GM18858 (cell line): Measurements from ENCODE around the gene G3BP1.
"Not testable (repeated sequence)": the region's sequence is repeated elsewhere in the genome, so short reads cannot be mapped to it uniquely, and the experiment has no call there.

Experiments
- ATAC-seq: cut with Tn5 transposase; IDR thresholded peaks from one replicate; pipeline ENCODE4 v1.9.1; 2021; ENCODE audit not compliant: unreplicated experiment

Gene G3BP1

GRCh38 chr5:151855701-151856100 lies 83.9 kb downstream of the G3BP1 start:
- no peak for ATAC-seq

DNA sequence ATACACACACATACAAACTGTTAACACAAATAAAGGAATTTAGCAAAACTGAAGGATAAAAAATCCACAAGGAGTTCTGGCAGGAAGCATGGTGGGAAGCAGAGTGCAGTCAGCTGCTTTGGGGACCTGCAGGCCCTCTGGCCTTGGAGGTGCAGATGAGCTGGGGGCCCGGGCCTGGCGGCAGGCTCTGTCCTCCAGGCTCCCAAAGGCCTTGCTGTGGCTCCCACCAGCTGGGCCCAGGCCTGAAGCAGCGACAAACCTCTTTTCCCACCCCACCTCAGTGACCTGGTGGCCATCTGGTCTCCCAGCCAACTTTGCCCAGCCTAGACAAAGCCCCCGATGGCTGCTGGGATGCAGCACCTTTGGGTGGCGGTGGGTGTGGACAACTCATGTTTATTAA lies 85.1 kb downstream of the G3BP1 start:
- no peak for ATAC-seq

DNA sequence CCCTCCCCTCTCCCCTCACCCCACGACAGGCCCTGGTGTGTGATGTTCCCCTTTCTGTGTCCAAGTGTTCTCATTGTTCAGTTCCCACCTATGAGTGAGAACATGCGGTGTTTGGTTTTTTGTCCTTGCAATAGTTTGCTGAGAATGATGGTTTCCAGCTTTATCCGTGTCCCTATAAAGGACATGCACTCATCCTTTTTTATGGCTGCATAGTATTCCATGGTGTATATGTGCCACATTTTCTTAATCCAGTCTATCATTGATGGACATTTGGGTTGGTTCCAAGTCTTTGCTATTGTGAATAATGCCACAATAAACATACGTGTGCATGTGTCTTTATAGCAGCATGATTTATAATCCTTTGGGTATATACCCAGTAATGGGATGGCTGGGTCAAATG lies 89.1 kb downstream of the G3BP1 start:
- ATAC-seq, result not testable (repeated sequence)
